Measurements from ENCODE around the gene EML4.
"Not testable (repeated sequence)": the region's sequence is repeated elsewhere in the genome, so short reads cannot be mapped to it uniquely, and the experiment has no call there.

Gene EML4

DNA sequence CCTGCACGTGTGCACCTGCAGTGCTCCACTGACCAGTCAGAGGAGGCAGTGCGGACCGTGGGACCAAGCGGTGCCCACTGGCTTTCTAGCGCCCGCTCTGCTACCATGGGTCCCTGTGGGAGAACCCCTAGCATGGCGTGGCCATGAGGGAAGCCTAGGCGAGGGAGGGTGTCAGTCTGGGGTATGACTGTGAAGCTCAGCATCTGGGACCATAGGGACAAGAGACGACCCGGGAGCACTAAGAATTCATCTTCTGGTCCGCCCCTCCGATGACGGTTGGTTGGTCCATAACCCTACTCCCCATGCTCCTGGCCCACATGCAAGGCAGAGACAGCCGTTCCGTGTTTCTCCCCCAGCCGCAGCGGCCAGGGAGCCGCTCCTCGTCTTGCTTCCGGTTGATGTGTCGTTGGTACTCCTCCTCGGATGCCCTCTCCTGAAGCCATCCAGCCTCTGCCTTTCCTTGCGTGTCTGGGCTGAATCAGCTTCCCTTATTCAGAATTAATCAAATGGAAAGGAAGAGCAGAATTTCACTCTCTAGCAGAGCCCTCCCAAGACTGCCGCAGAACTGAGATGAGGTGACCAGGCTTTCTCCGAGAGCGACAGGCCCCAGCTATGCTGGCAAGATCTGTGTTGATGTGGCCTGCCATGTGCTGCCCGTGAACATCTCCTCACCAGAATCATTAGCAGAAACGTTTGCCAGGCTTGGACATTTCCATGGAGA, 168.9 kb downstream of the EML4 start:
- DNase-seq, result no peak

DNA sequence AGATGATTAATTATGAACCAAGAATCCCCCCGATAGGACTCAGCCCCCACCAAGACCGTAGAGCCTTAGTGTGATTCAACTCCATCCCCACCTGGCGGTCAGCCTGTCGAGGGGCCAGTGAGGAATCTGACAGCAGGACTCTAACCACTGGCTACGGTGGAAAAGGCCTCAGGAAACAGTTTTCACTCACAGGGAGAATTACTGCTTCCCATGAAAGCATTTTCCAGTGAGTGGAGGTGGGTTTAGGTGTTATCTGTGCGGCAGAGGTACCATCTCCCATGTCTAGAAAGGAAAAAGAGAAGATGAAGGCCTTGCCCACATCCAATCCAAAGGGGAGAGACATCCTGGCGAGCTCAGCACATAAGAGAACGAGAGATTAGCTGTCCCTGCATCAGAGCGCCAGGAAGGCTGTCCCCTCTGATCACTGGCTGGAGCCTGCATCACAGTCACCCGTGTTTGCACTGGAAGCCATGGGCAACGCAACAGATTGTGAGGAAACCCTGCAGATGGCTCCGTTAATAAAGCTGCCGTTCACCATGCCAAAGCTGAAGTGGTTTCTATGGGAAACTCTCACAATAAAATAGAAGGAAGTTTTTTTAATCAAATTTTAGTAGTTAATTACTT, 169.5 kb downstream of the EML4 start:
- no peak for DNase-seq

DNA sequence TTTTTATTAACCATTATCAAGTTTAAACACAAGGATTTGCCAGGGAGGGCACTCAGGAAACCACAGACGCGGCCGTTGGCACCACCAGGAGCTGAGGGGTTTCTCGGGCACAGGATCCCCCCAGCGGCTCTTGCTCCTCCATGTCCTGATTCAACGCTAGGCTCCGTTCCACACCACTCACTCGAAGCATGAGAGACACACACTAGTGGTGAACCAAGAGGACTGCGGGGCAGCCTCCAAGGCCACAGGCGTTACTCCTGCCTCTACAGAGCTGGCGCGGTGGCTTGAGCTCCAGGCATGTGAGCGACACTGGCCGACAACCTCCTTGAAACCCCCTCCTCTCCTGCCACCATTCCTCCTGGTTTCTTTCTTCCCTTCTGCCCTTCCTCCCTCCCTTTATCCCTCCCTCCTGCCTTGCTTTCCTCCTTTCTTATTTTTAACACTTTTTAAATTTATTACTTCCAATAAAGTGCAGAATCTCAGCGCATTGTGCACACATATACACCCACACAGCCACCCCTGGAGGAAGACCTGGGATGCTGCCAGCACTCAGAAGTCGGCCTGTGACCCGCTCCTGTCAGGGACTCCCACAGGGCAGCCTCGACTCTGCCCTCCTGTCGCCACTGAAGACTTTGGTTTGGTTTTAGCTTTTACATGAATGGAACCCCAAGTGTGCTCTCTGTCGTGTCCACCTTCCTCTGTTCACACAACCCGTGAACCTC, 170.2 kb downstream of the EML4 start:
- no peak for DNase-seq

DNA sequence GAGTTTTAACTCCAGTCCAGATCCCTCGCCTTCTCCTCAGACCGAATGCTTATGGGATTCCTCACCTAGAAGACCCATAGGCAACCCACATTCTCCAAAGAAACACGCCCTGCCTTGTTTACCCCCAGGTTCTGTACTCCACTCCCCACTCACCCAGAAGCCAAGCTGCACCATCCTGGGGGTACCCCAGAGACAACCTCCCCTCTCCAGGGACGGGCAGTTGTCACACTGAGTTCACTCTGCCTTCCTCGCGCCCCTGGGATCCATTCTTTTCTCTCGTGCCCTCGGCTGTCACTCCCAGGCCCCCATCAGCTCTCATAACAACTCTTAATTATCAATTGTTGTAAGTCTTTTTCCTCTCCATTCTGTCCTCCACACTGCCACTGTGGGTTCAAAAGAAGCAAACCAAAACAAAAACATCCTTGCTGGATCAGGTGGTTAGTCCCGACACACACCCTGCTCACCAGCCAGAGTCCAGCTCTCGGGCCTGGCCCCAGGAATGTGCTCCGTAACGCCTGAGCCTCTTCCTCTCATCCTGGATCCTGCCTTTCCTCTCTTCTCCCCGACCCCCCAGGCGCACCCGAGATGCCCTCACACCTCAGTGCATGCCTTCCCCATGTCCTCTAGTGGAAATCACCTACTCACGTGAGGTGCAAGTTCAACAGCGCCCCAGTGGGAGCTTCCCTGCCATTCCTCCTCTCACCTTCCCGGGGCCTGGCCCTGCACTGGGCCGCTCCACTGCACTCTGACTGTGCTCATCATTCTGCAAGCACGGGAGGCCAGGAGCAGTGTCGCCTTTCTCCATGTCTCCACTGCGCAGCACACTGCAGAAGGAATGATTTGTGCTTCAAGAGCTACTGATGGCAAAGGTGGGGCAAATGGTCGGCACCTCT, 171.1 kb downstream of the EML4 start:
- DNase-seq, result no peak

DNA sequence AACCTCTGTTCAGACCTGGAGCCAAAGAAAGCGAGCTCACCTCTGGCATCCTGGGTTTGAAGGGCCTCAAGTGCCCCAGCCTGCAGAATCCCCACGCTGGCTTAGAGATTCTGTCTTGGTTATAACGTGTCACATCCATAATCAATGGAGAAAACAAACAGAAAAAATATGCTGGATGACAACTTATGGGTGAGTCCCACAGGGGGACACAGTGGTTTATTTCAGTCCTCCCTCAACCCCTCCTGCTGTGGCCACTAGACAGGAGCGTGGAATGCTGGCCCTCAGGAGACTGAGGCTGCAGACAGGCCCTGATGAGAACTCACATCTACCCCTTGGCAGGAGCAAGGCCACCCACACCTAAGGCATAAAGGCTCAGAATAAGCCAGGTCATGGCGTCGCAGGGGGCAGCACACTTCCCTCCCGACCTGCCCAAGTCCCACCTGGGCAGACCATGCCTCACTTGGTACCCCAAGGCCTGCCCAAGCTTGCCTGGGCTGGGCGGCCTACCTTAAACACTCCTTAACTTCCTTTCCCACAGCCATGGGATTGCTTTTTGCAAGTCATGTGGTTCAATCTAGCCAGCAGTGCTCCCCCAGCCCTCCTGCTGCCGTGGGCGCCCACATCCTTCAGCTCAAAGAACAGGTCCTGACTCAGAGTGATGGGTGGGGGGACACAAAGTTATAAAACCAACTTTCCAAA, 171.9 kb downstream of the EML4 start:
- DNase-seq, result no peak

DNA sequence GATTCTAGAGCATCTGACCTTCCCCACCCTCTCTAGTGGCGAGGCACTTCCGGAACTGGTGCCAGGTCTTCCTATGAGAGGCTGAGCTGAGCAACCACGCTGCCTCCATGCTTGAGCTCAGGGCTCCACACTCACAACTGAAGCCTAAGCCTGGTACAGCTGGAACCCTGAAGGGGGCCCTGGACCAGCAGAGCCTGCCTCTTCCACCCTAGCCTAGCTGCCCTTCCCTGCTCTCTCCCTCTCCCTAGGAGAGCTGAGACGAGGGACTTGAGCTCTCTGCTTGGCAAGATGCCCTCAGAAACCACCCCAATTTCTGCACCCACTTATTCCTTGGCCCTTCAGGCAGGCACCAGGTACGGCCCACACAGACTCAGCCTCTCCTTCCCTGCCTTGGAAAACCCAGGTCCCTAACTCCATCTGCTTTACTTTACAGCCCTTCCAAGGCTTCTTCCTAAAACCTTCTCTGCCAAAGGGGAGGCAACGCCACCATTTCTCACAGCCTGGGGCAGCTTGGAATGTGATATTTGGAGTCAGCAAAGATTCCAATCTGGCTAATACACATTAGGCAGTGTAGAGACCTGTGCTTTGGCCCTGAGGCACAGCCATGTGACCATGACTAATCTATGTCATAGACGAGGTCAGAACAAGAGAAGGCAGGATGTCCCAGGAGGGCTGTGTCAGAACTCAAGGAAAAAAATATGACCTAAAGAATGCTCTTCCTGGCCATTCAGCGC, 173.1 kb downstream of the EML4 start:
- DNase-seq, result no peak

DNA sequence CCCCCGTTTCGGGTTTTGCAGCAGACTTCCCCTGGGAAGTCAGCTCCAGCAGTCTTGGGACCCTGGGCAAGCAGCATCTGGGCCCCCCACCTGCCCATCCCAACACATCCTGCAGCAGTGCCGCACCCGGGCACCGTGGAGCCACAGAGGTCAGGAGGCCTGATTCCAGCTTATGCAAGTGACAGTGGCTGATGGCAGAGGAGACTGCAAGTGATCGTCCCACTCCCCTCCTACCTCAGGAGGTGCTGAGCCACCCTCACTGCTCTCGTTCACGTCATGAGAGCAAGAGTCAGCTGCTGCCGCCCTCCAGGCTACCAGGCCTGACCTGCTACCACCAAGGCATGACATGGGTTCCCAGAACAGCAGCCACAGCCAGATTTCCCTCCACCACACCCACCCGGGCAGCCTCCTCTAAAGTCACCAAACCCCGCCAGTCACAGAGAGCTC, 173.7 kb downstream of the EML4 start:
- no peak for DNase-seq

DNA sequence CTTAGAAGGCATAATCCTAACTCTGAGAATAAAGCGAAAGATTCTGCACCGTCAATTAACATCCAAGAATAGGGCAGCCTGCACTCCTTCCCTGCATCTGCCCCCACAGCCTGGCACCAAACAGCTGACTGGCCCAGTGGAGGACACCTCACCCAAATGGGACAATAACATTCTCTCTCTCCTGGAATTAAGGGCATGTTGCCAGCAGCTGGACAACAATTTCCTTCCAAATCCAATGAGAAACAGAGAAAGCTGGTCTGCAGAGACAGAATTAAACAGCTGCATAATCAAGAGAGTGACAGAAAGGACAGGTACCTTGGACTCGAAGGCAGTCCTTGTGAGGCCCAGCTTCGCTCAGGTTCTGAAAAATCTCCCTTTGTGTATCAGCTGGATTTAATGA, 176.8 kb downstream of the EML4 start:
- DNase-seq, result no peak

DNA sequence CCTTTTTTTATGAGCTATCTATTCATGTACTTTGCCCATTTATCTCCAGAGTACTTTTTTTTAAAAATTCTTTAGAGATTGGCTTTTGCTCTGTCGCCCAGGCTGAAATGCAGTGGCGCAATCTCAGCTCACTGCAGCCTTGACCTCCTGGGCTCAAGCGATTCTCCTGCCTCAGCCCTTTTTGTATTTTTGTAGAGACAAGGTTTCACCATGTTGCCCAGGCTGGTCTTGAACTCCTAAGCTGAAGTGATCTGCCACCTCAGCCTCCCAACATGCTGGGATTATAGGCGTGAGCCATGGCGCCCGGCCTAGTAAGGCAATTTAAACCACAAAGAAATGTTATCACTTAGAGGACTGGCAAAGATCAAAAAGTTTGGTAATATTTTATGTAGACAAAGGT, 177.7 kb downstream of the EML4 start:
- DNase-seq, result not testable (repeated sequence)

DNA sequence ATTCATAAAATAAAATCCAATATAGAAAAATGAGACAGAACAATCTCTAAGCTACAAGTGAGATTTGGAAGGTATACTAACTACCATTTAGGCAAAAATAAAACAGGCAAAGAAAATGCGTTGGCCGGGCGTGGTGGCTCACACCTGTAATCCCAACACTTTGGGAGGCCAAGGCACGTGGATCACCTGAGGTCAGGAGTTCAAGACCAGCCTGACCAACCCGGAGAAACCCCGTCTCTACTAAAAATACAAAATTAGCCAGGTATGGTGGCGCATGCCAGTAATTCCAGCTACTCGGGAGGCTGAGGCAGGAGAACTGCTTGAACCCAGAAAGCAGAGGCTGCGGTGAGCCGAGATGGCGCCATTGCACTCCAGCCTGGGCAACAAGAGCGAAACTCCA, 178.4 kb downstream of the EML4 start:
- not testable (repeated sequence) for DNase-seq

DNA sequence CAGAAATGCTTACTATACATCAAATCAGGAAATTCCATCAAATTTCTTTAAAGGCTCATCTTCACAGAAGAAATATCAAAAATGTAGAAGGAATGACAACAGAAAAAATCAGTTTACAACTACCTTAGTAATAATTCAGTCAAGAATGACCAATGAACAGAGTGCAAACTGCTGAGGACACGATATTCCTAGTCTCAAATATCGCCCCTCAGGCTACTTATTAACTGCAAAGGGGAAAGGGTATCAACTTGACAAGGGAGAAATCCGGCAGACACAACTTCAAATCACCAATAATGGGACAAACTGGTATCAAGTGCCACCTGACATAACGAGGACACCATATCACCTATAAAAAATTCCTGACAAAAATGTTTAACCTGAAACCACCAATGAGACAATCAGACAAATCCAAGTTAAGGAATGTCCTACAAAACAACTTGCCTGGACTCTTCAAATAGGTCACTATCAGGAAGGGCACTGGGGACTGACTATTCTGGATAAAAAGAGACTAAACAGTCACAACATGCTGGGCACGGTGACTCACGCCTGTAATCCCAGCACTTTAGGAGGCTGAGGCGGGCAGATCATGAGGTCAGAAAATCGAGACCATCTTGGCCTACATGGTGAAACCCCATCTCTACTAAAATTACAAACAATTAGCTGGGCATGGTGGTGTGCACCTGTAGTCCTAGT, 179.1 kb downstream of the EML4 start:
- no peak for DNase-seq

DNA sequence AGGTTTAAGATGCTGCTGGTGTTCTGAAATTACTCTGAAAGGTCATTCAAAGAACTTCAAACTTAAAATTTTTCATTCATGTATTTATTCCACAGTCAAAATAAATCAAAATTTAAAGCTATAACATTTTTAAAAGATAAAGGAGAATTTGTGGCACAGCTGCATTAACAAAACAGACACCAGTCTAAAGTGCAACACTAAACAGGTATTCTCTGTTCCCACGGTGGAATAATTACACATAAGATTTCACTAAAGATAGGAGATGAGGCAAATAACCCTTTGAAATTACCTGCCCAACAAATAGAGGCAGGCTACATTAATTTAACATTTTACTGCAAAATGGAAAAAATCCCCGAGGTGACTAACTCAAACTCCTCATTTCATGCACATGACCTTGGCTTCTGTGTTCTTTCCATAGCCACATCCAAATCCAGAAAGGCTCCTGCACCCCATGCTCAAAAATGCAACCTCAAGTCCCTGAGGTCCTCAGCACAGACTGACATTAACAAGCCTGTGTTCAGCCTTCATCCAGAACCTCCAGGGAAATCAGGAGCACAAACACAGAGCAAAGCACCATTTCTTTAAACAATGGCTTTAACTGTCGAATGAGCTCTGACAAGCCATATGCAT, 181.4 kb downstream of the EML4 start:
- DNase-seq, result no peak

DNA sequence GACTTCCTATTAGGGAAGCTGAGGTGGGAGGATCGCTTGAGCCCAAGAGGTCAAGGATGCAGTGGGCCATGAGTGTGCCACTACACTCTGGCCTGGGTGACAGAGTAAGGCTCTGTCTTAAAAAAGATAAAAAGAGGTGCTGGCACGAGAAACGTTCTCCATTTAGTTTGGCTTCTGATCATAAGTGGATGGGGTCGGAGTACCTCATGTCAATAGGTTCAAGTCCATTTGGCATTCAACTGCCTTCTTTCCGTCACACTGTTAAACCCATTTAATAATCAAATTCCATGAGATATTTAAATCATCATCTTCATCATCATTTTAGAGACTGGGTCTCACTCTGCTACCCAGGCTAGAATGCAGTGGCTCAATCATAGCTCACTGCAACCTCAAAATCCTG, 182.7 kb downstream of the EML4 start:
- no peak for DNase-seq

DNA sequence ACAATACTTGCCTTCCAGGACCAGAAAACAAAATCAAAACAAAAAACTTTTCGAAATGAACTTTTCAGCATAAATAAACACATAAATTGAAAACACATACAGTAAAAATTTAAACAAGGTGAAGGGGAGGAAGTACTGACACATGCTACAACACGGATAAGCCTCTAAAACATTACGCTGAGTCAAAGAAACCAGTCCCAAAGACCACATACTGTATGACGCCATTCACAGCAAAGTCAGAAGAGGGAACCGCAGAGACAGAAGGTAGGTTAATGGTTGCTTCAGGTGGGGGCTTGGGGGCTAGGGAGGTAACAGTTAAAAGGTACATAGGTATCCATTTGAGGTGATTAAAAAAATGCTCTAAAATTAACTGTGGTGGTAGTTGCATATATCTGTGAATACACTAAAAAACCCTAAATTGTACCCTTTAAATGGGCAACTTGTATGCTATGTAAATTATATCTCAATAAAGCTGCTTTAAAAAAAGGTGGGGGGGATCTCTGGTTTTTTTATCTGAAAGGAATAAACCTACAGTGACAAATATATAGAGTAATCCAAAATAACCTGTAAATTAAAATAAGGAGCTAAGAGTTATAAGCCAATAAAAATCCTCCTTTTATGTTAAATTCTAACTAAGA, 184.8 kb downstream of the EML4 start:
- DNase-seq, result no peak

DNA sequence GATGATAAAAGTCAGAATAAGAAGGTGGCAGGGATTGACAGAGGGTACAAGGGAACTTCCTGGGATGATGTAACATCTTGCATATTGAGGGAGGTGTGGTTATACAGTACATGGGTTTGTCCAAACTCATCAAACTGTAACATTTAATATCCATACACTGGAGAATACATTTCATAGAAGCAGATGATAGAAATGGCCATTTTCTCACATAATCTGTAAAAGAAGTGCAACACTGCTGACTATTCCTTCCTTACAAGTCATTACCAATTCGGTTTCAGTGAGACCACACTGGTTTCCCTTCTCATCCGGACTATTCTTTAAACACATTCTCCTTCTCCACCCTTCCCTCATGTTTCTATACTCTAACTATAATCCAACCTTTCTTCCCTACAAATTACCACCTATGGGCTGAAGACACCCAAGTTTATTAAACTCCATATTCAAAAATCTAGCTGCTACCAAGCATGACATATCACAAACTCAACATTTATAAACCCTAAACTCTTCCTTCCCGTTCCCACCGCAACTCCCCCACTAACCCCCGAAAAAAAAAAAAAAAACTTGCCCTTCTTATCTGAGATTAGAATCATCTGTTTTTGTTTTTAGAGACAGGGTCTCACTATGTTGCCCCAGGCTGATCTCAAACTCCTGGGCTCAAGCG, 190.3 kb downstream of the EML4 start:
- DNase-seq, result no peak

DNA sequence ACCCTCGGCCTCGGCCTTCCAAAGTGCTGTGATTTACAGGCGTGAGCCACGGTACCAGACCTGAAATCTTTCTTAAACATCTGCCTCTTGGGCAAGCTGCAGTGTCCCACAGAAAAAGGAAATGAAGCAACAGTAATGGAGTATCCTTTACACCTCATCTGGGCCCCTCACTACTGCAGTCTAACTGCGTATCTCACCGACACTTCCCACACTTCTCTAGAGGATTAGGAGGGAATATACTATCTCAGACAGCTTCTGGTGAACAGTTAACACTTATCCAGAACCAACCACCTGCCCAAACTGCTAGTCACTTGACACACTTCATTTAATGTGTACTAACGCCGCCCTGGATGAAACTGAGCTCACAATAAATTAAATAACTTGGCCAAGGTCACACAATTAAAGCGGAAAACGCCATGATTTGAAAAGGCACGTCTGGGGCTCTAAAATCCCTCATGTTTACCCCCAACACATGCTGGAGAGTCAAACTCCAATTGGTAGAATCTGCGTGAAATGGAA, 190.9 kb downstream of the EML4 start:
- DNase-seq, result no peak

DNA sequence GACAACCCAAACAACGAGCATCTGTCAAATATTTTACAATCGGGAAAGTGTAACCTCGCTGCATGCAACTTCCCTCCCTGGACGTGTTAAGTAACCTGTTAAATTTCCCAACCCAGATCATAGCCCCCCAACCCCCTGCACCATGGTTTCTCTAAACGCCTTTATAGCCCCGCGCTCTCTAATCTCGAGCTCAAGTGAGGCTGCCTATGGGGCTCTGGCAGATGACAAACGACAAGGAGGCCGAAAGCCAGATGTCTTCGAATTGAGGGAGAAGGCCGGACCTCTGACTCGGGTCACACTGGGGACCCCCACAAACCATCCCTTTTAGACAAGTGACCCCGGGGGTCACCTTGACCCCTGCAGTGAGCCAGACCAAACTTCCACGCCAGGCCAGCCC, 191.3 kb downstream of the EML4 start:
- no peak for DNase-seq

DNA sequence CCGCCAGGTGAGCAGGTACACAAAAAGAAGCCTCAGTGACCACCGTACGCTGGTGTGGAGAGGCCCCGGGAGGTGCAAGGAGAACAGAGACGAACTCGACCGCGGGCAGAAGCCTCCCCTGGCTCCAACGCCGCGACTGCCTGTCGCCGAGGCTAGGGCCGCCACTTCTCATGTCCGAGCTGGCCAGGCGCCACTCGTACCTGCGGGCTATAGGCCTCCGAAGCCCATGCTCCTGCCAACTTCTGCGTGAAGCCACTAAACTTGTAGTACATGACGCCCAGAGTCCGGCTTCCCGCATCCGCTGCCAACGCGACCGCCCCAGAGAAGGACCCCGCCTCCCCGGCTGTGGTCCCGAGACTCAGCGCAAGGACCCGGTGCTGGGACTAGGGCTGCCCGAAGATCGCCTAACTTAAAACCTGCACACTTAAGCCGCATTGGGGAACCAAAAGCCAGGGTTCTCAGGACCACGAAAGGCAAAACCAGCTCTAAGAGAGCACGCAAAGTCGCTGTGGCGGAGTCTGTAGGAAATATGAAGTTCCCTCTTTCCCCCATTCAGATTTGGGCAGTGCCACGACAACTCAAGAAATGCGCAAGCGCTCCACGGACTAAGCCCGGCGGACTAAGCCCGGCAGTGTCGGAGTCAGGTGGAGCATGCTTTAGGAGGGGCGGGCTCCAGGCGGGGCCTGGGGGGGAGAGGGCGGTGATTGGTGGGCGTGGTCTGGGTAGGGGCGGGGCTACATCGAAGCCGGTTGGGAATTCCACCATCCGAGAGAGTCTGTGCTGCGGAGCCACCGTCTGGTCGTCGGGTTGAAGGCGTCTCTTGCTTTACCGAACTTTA, 192.0 kb downstream of the EML4 start, which contains the start of gene COX7A2L:
TSS of gene COX7A2L (minus strand) at position 328 of the 838 bp plus-strand sequence. CDS start at position 272, 56 bp downstream.
- peak; percentile 96 for DNase-seq
